HG03066 (cell line): ENCODE measurements around the gene FAM89A.
"Not testable (repeated sequence)": the region's sequence is repeated elsewhere in the genome, so short reads cannot be mapped to it uniquely, and the experiment has no call there.

Source experiments
- ATAC-seq: cut with Tn5 transposase; IDR thresholded peaks from one replicate; pipeline ENCODE4 v1.9.1; 2021; ENCODE audit warnings: low read depth; ENCODE audit not compliant: unreplicated experiment

The FAM89A gene

GRCh38 chr1:231058416-231059109 is 18.5 kb upstream of the FAM89A start:
- ATAC-seq, result no peak

- ATAC-seq, result no peak
Measured at GRCh38 chr1:231057410-231057809, 17.4 kb upstream of the FAM89A start.

GRCh38 chr1:231055271-231055670 is 15.2 kb upstream of the FAM89A start:
- no peak for ATAC-seq

DNA sequence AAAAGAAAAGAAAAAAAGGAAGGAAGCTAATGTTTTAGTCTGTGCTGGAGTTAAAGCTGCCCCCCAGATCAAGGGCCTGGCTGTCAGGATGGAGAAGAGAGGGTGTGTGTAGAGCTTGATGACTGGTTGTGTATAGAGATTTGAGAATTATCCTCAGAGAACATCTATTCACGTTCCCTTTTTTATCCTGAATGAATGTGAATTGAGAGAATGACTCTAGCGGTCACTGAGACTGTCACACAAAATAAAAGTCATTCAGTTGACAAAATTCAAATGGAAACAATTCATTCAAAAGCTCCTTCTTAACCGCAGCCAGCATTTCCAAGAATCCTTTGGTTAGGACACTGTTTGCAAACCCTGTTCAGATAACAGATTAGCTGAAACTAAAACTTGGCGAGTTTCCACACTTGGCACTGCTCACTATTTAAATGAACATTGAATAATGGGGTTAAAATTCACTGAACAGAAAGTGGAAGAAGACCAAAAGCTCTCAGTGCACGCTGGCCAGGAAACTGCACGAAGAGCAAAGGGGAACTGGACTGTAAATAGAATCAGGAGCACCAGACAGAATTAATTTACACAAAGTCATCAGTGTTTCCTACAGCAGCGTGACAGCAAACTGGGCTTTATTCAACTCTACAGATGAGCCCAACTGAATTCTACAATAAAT is 13.6 kb upstream of the FAM89A start:
- peak; percentile 78 for ATAC-seq

- no peak for ATAC-seq
Measured at GRCh38 chr1:231052777-231053176, 12.7 kb upstream of the FAM89A start.

DNA sequence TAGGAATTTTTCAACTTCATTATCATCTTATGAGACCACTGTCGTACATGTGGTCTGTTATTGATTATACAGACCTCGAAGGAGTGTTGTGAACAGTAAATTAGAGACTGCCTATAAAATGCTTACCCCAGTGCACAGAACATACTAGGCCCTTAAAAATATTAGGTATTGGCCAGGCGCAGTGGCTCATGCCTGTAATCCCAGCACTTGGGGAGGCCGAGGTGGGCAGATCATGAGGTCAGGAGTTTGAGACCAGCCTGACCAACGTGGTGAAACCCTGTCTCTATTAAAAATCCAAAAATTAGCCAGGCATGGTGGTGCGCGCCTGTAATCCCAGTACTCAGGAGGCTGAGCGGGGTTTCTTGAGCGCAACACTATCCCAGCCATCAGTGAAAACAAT is 10.9 kb upstream of the FAM89A start:
- not testable (repeated sequence) for ATAC-seq

DNA sequence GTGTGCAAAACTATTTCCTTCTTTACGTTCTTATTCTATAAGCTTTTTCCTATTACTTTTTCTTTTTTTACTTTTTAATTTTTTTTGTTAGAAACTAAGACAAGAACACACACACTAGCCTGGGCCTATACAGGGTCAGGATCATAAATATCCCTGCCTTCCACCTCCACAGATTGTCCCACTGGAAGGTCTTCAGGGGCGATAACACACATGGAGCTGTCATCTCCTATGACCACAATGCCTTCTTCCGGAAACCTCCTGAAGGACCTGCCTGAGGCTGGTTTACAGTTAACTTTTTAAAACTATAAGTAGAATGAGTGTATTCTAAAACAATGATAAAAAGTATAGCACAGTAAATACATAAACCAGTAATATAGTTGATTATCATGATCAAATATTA is 10.3 kb upstream of the FAM89A start:
- ATAC-seq, result no peak

DNA sequence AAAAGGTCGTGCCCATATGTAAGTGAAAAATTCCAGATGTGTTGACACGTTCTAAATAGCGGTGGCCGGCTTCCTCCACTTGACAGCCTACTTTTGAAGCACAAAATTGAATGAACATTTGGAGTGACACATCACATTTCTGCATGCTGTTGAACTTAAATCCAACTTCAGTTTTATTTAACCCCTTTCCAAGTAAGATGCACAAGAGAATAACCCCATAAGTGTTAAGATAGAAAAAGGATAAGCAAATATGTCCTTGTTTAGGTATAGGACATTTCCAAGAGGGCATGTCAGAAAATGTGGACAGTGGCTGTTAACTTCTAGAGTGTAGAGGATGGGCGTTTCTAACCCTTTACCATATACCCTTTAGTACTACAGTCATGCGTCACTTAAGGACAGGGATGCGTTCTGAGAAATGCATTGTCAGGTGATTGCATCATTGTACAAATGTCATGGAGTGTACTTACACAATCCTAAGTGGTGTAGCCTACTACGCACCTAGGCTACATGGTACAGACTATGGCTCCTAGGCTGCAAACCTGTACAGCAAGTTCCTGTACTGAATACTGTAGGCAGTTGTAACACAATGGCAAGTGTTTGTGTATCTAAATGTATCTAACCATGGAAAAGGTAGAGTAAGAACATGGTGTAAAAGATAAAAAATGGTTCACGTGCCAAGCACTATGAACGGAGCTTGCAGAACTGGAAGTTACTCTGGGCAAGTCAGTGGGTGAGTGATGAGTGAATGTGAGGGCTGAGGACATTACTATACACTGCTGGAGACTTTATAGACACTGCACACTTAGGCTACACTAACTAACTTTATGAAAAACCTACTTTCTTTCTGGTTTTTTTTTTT is 9.3 kb upstream of the FAM89A start:
- no peak for ATAC-seq

GRCh38 chr1:231048419-231048818 is 8.4 kb upstream of the FAM89A start:
- not testable (repeated sequence) for ATAC-seq

DNA sequence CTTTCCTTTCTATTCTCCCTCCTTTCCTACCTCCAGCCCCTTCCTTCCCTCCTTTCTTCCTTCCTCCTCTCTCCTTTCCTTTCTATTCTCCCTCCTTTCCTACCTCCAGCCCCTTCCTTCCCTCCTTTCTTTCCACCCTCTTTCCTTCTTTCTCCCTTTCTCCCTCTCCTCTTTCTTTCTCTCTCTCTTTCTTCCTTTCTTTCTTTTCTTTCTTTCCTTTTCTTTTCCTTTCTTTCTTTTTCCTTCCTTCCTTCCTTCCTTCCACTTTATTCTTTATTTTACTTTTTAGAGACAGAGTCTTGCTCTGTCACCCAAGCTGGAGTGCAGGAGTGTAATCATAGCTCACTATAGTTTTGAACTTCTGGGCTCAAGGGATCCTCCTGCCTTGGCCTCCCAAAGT is 7.5 kb upstream of the FAM89A start:
- not testable (repeated sequence) for ATAC-seq

DNA sequence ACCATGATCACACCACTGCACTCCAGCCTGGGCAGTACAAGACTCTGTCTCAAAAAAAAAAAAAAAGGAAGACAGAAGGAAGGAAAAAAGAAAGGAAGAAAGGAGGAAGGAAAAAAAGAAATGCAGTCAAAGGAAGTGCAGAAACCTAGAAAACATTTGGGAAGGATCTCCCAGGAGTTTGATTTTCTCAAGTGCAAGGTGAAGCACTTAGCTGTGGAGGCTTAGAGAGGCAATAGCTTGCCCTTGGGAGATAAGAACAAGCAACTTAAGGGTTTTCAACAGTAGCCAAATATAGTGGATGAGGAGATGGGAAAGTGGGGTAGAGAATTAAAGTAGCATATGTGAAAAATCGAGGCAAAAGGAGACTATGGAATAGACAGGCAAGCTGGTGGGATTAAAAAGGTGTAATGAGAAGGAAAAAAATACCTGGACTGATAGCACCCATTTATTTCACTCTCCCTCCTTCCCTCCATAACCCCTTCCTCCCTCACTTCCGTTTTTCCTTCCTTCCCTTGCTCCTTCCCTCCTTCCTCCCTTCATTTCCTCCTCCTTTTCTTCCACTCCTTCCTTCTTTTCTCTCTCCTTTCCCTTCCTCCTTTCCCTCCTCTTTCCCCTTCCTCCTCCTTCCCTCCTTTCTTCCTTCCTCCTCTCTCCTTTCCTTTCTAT is 6.8 kb upstream of the FAM89A start:
- ATAC-seq, result no peak

- ATAC-seq, result not testable (repeated sequence)
Measured at GRCh38 chr1:231045921-231046729, 6.1 kb upstream of the FAM89A start.

GRCh38 chr1:231045286-231045685 is 5.2 kb upstream of the FAM89A start:
- ATAC-seq, result no peak

DNA sequence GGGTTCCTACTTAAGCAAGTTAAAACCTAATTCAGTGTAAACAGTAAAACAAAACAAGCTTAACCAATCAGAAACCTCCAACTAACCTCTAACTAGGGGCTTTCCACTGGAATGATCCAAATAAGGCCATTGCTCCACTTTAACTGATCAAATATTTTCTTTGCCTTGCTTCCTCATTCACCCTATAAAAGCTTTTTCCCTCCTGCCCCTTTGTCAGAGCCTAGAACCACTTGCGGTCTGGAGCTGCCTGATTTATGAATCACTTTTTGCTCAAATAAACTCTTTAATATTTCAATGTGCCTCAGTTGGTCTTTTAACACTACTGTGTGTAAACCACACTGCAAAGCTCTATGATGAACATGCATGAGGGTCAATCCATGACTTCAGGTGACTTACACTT is 4.5 kb upstream of the FAM89A start:
- no peak for ATAC-seq

DNA sequence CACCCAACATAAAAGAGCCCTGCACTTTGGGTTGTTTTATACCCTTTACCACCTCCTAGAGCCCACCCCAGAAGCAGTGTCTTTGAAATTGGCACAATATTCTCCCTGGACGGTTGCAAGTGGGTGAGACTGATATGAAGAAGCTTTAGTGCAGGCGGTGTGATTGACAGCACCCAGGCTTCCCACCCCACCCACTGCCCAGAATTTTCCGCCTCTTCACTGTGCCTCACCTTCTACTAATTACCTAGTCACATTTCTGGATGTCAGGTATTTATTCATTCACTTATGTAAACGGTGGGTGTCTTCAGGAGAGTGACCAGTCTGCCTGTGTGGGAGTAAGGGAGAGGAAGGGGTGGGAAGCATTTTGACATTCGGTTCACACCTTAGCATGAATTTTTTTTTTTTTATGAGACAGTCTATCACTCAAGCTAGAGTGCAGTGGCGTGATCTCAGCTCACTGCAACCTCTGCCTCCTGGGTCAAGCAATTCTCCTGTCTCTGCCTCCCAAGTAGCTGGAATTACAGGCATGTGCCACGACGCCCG is 1.7 kb upstream of the FAM89A start:
- ATAC-seq, result no peak

GRCh38 chr1:231040800-231041718 is 1.0 kb upstream of the FAM89A start:
- ATAC-seq, result no peak

GRCh38 chr1:231039161-231040018 is 664 bp downstream of the FAM89A start:
- ATAC-seq, result peak; percentile 45
